PC-3 (cell line): ENCODE data around the gene MIPEP. TPM values are rescaled to one million over a fixed set of nuclear protein-coding genes. Genes with fewer than 3 reads are reported as not detected.

Experiments
- ATAC-seq: fragments of 200-7000 bp; cut with Tn5 transposase; 2 replicates; pipeline ENCODE4 v1.9.1; 2020; ENCODE audit warnings: mild to moderate bottlenecking, moderate library complexity
- BruUV-seq: library from RNA; stranded (reverse); fragments of 400-500 nt; replicated peaks from 2 replicates; lab custom pipeline; 2021; lab: Mats Ljungman, UMichigan
- CTCF ChIA-PET: fragments of 300-600 bp; sonication (Branson Sonifier 250); formaldehyde crosslinking; loops from one replicate; lab custom pipeline; 2022; ENCODE audit warnings: antibody characterized with exemption; lab: Charles Lee
- POLR2A ChIA-PET: fragments of 300-600 bp; sonication (Branson Sonifier 250); formaldehyde crosslinking; loops from one replicate; lab custom pipeline; 2022; ENCODE audit warnings: antibody characterized with exemption; ENCODE audit not compliant: unreplicated experiment; lab: Charles Lee
- DNase-seq: peaks from one replicate; pipeline ENCODE4 v3.0.0-alpha.2; 2015
- H2AFZ ChIP-seq: fragments of 300-600 bp; sonication (generic); 2 replicates; pipeline ENCODE4 v1.6.0; 2016; ENCODE audit warnings: antibody characterized with exemption, low read length
- H3F3A ChIP-seq: fragments of 300-600 bp; sonication (generic); one replicate; pipeline ENCODE4 v1.6.0; 2017; ENCODE audit warnings: antibody characterized with exemption, low read length, control low read depth, mild to moderate bottlenecking; ENCODE audit not compliant: unreplicated experiment
- H3K27ac ChIP-seq: fragments of 300-600 bp; sonication (generic); 2 replicates; pipeline ENCODE4 v1.5.1; 2016; ENCODE audit warnings: mild to moderate bottlenecking, low read length
- H3K27me3 ChIP-seq: fragments of 300-600 bp; sonication (generic); 2 replicates; pipeline ENCODE4 v1.6.1; 2016; ENCODE audit warnings: low read length, mixed read lengths
- H3K36me3 ChIP-seq: fragments of 300-600 bp; sonication (generic); 2 replicates; pipeline ENCODE4 v1.6.1; 2016; ENCODE audit warnings: low read depth, mixed run types, low read length, mixed read lengths
- H3K4me1 ChIP-seq: fragments of 300-600 bp; sonication (generic); 2 replicates; pipeline ENCODE4 v1.5.1; 2016; ENCODE audit warnings: low read length; ENCODE audit not compliant: insufficient read depth
- H3K4me2 ChIP-seq: fragments of 300-600 bp; sonication (generic); 2 replicates; pipeline ENCODE4 v1.6.0; 2016; ENCODE audit warnings: low read length
- H3K4me3 ChIP-seq: fragments of 300-600 bp; sonication (generic); 2 replicates; pipeline ENCODE4 v1.5.1; 2016; ENCODE audit warnings: mild to moderate bottlenecking, low read length, mixed read lengths
- H3K79me2 ChIP-seq: fragments of 300-600 bp; sonication (generic); 2 replicates; pipeline ENCODE4 v1.6.1; 2017; ENCODE audit warnings: low read length, mixed read lengths
- H3K9ac ChIP-seq: fragments of 300-600 bp; sonication (generic); 2 replicates; pipeline ENCODE4 v1.6.0; 2016; ENCODE audit warnings: mild to moderate bottlenecking, low read length
- H3K9me2 ChIP-seq: fragments of 300-600 bp; sonication (generic); replicated peaks from 2 replicates; pipeline ENCODE4 v1.6.1; 2016; ENCODE audit warnings: mixed run types, low read length, mixed read lengths
- H3K9me3 ChIP-seq: fragments of 300-600 bp; sonication (generic); 2 replicates; pipeline ENCODE4 v1.6.1; 2016; ENCODE audit warnings: low read length, mixed read lengths
- H4K20me1 ChIP-seq: fragments of 300-600 bp; sonication (generic); 2 replicates; pipeline ENCODE4 v1.6.1; 2016; ENCODE audit warnings: low read length, mixed read lengths
- EZH2 ChIP-seq: fragments of 300-600 bp; sonication (generic); IDR thresholded peaks from one replicate; pipeline ENCODE4 v1.6.1; 2017; ENCODE audit warnings: antibody characterized with exemption, mild to moderate bottlenecking, low read length; ENCODE audit not compliant: unreplicated experiment
- EZH2phosphoT487 ChIP-seq: fragments of 300-600 bp; sonication (generic); IDR thresholded peaks from 2 replicates; pipeline ENCODE4 v1.6.1; 2018; ENCODE audit warnings: mild to moderate bottlenecking, antibody characterized with exemption, low read length, borderline replicate concordance
- intact Hi-C: fragments of 100-400 bp; cut with micrococcal nuclease; formaldehyde crosslinking; loops from 2 replicates; pipeline ENCODE4 v1.9.0; 2023
- total RNA-seq: library from RNA; depleted of rRNA; stranded (reverse); fragments of >200 nt; gene quantifications from 2 replicates; pipeline ENCODE4 v1.2.3, GENCODE V29; 2014
- TF ChIP-seq, protein P1 (sequence below): fragments of 300-600 bp; sonication (generic); conservative IDR thresholded peaks from 2 replicates; pipeline ENCODE4 v1.5.1; 2017; ENCODE audit warnings: antibody characterized with exemption, low read depth, mild to moderate bottlenecking, low read length

The MIPEP gene
- total RNA-seq, 1 experiment from 2014 or later: 30.5 TPM

DNA sequence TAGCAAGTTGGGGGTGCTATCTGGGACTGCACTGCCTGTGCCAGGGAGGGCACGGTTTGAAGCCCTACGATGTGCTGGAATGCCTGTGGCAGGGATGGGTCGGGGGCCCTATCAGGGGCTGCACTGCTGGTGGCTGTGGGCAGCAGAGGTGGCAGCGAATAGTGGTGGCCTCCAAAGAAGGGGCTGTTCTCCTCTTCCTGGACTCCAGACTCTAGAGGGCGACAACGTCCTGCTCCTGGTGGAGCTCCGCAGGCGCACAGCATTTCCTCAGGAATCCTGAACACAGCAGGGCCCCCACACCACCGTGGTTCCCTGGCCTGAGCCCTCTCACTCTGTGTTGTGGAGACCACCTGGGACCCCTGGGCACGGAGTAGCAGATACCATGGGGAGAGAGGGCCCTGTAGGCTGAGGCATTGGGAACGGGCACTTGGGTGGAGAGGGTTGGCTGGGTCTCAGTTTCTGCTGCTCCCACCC lies 173.4 kb downstream of the MIPEP start:
- Histone ChIP-seq H4K20me1 (no peaks in the 10 kb centered on the region), H3K79me2 (no peaks in the 10 kb centered on the region), H3K4me3 (peak overlapping the region; percentile 60), H3K9me2 (no peaks in the 10 kb centered on the region), H3K36me3 (no peaks in the 10 kb centered on the region), H3K27me3 (no peaks in the 10 kb centered on the region), H2AFZ (peak overlapping the region; percentile 53), H3K4me1 (peaks cover 23% of the 10 kb centered on the region), H3K27ac (peak overlapping the region; percentile 30; the same call in 1 of the 2 replicates), H3K4me2 (peak overlapping the region; percentile 59), H3K9me3 (no peaks in the 10 kb centered on the region), H3K9ac (peak overlapping the region; percentile 66), H3F3A (no peaks in the 10 kb centered on the region)
- ChIA-PET CTCF (interaction anchor here (0.6 to 1.0 kb wide), 3 partner anchors 148 to 248 kb away, joined by 3 to 4 read pairs (median 3); no protein-coding TSS in a partner anchor), POLR2A (no interaction called here)
- DNase-seq (peak; percentile 78), ATAC-seq (peak; percentile 80)
- BruUV-seq: no TSS peak
- TF ChIP-seq, protein P1, sequence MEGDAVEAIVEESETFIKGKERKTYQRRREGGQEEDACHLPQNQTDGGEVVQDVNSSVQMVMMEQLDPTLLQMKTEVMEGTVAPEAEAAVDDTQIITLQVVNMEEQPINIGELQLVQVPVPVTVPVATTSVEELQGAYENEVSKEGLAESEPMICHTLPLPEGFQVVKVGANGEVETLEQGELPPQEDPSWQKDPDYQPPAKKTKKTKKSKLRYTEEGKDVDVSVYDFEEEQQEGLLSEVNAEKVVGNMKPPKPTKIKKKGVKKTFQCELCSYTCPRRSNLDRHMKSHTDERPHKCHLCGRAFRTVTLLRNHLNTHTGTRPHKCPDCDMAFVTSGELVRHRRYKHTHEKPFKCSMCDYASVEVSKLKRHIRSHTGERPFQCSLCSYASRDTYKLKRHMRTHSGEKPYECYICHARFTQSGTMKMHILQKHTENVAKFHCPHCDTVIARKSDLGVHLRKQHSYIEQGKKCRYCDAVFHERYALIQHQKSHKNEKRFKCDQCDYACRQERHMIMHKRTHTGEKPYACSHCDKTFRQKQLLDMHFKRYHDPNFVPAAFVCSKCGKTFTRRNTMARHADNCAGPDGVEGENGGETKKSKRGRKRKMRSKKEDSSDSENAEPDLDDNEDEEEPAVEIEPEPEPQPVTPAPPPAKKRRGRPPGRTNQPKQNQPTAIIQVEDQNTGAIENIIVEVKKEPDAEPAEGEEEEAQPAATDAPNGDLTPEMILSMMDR: peak; percentile 77
- TF ChIP-seq EZH2: no peak
- no peak for TF ChIP-seq EZH2phosphoT487
- intact Hi-C loops: loop anchor here (1.0 to 5.0 kb wide), 4 partner anchors 37 to 249 kb away; no protein-coding TSS in a partner anchor

DNA sequence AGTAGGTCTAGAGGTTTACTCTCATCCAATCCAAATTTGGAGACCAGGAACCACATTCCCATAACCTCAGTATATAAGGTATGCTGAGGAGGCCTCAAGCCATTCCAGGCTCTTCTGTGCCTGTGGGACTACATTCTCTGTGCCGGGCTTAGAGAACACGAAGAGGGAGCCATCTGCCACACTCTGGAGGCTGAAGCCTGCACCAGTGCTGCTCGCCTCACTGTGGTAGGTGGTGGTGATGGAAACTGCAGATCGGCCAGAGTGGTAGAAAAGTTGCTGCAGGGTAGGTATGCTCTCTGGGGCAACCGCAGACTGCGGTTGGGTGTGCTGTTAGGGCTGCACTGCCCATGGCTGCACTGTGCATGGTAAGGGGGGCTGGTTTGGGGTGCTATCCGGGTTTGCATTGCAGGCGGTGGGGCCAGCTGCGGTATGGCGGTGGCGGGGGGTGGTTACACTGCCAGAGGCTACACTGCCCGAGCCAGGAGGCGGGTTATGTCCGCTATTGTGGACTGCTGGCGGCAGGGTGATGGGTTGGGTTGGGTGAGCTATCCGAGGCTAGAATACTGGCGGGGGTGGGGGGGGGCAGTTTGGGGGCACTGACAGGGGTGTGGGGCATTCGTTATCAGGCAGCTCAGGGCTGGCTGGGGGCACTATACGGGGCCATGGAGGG lies 174.0 kb downstream of the MIPEP start:
- H3K9me3 ChIP-seq: no peaks in the 10 kb centered on the region
- peaks cover 23% of the 10 kb centered on the region for H3K4me1 ChIP-seq
- peak overlapping the region; percentile 59 for H3K4me2 ChIP-seq
- peak overlapping the region; percentile 66; the same call in 1 of the 2 replicates for H3K9ac ChIP-seq
- no peaks in the 10 kb centered on the region for H3K36me3 ChIP-seq
- ChIA-PET POLR2A (interaction anchor here (0.6 kb wide), 1 partner anchor 64 kb away, joined by 4 read pairs; no protein-coding TSS in a partner anchor), CTCF (interaction anchor here (0.6 to 1.0 kb wide), 5 partner anchors 147 to 247 kb away, joined by 3 to 13 read pairs (median 4); no protein-coding TSS in a partner anchor)
- H3K27ac ChIP-seq: no peak overlapping the region
- H2AFZ ChIP-seq: no peak overlapping the region
- DNase-seq: peak; percentile 47
- no peaks in the 10 kb centered on the region for H4K20me1 ChIP-seq
- no peaks in the 10 kb centered on the region for H3K79me2 ChIP-seq
- H3F3A ChIP-seq: no peaks in the 10 kb centered on the region
- no peaks in the 10 kb centered on the region for H3K27me3 ChIP-seq
- no peaks in the 10 kb centered on the region for H3K9me2 ChIP-seq
- TF ChIP-seq EZH2phosphoT487: no peak
- TF ChIP-seq, protein P1: 0 out of 2 replicates have a peak, but pooled peaks have one; percentile 9
- no peak for TF ChIP-seq EZH2
- intact Hi-C loops: loop anchor here (1.0 to 5.0 kb wide), 4 partner anchors 37 to 248 kb away; no protein-coding TSS in a partner anchor
- no TSS peak for BruUV-seq
- H3K4me3 ChIP-seq: peak overlapping the region; percentile 60
- peak; percentile 51 for ATAC-seq
